ENCODE measurements around the gene LRRC4B.

Gene LRRC4B

DNA sequence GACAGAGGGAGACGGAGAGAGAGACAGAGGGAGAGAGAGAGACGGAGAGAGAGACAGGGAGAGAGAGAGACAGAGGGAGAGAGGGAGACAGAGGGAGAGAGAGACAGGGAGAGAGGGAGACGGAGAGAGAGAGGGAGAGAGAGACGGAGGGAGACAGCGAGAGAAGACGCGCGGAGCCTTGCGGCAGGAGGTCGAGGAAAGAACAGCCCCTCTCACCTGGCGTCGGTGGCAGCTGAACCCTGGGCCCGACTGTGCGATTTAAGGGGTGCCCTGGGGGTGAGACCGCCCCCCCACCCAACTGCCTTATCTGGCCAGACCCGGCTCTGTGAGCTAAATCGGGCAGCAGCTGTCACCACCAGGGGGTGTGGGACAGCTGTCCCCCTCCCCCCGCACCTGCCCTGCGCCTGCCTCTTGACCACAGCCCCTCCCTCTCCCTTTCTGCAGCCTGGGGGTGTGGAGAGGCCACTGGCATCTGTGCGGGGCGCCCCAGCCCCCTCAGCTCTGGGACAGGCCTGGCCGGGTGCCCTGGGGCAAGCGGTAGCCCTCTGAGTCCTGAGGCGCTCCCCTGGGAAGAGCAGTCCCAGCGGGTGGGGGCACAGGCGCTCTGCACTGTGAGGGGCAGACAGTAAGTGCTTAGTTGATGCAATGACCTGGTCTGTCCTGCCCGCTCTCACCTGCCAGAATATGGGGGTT is 68.0 kb downstream of the LRRC4B start (continued):
- TF ChIP-seq TSHZ1 (tag by site-specific recombination; IDR thresholded peaks at IDR 0.05; ENCODE audit: borderline replicate concordance): no peak
- no peak for TF ChIP-seq ZNF747 (tag by site-specific recombination; IDR thresholded peaks at IDR 0.05)
- TF ChIP-seq ZNF791 (tag by site-specific recombination; IDR thresholded peaks at IDR 0.05): no peak
- no peak for TF ChIP-seq BCL11B (tag by site-specific recombination; IDR thresholded peaks at IDR 0.05; ENCODE audit: low read depth)
- peak; percentile 17; the same call in 1 of the 2 replicates for TF ChIP-seq KLF1 (tag by site-specific recombination; IDR thresholded peaks at IDR 0.05)
- TF ChIP-seq ZNF10 (tag by site-specific recombination; IDR thresholded peaks at IDR 0.05): no peak
- TF ChIP-seq, protein P1, sequence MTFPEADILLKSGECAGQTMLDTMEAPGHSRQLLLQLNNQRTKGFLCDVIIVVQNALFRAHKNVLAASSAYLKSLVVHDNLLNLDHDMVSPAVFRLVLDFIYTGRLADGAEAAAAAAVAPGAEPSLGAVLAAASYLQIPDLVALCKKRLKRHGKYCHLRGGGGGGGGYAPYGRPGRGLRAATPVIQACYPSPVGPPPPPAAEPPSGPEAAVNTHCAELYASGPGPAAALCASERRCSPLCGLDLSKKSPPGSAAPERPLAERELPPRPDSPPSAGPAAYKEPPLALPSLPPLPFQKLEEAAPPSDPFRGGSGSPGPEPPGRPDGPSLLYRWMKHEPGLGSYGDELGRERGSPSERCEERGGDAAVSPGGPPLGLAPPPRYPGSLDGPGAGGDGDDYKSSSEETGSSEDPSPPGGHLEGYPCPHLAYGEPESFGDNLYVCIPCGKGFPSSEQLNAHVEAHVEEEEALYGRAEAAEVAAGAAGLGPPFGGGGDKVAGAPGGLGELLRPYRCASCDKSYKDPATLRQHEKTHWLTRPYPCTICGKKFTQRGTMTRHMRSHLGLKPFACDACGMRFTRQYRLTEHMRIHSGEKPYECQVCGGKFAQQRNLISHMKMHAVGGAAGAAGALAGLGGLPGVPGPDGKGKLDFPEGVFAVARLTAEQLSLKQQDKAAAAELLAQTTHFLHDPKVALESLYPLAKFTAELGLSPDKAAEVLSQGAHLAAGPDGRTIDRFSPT (tag by site-specific recombination; IDR thresholded peaks at IDR 0.05): peak; percentile 77
- TF ChIP-seq ZNF488 (tag by site-specific recombination; IDR thresholded peaks at IDR 0.05): no peak
- TF ChIP-seq ZNF221 (tag by site-specific recombination; IDR thresholded peaks at IDR 0.05; ENCODE audit: borderline replicate concordance): no peak
- TF ChIP-seq BCL11A (tag by site-specific recombination; IDR thresholded peaks at IDR 0.05; ENCODE audit: low read depth): 0 out of 2 replicates have a peak, but pooled peaks have one; percentile 15
- no peak for TF ChIP-seq ZNF16 (tag by site-specific recombination; IDR thresholded peaks at IDR 0.05; ENCODE audit: low read depth)
- TF ChIP-seq ZNF211 (tag by site-specific recombination; IDR thresholded peaks at IDR 0.05; ENCODE audit: low read depth): no peak

GRCh38 chr19:50498219-50499056 is 69.8 kb downstream of the LRRC4B start:
- POLR2A ChIA-PET: no interaction called here
- Histone ChIP-seq H3K9me3 (ENCODE audit: control insufficient read depth, insufficient read depth, low read depth, low read length) (no peaks in the 10 kb centered on the region), H3K27ac (ENCODE audit: extremely low read depth, low read depth, low read length) (no peak overlapping the region), H3K36me3 (ENCODE audit: control insufficient read depth in 2 of 2, insufficient read depth in 1 of 2, low read length in 2 of 2) (no peaks in the 10 kb centered on the region), H3K4me3 (ENCODE audit: low read depth, low read length) (no peak overlapping the region), H3K4me1 (ENCODE audit: control insufficient read depth, insufficient read depth, low read length) (peaks cover 7% of the 10 kb centered on the region)
- CTCF ChIA-PET: no interaction called here
- no peak for TF ChIP-seq ZNF19 (tag by site-specific recombination; IDR thresholded peaks at IDR 0.05; ENCODE audit: low read depth)
- TF ChIP-seq ZBTB10 (tag by site-specific recombination; IDR thresholded peaks at IDR 0.05): no peak
- TF ChIP-seq ZNF280D (tag by site-specific recombination; IDR thresholded peaks at IDR 0.05): no peak
- TF ChIP-seq ZNF548 (tag by site-specific recombination; IDR thresholded peaks at IDR 0.05): no peak
- TF ChIP-seq ZNF169 (tag by site-specific recombination; IDR thresholded peaks at IDR 0.05): peak; percentile 99
- TF ChIP-seq EGR2 (tag by site-specific recombination; IDR thresholded peaks at IDR 0.05; ENCODE audit: low read depth): no peak
- TF ChIP-seq GLIS2 (tag by site-specific recombination; IDR thresholded peaks at IDR 0.05): no peak
- TF ChIP-seq ZNF354C (tag by site-specific recombination; IDR thresholded peaks at IDR 0.05; ENCODE audit: borderline replicate concordance, low read depth): no peak
- no peak for TF ChIP-seq ZNF555 (tag by site-specific recombination; conservative IDR thresholded peaks at IDR 0.05)
- peak; percentile 94 for TF ChIP-seq ZNF202 (tag by site-specific recombination; IDR thresholded peaks at IDR 0.05; ENCODE audit: borderline replicate concordance)
- TF ChIP-seq ZEB2 (tag by site-specific recombination; IDR thresholded peaks at IDR 0.05): no peak
